Breast epithelium (tissue), 3 donors: ENCODE results near the gene GTPBP6.
"Not testable (repeated sequence)": the region's sequence is repeated elsewhere in the genome, so short reads cannot be mapped to it uniquely, and the experiment has no call there.

Source experiments
- POLR2A ChIP-seq: fragments of 450-650 bp; IDR thresholded peaks from one replicate; pipeline ENCODE4 v1.6.1; 2016; ENCODE audit warnings: antibody characterized with exemption, mild to moderate bottlenecking, moderate library complexity
- POLR2AphosphoS5 ChIP-seq, 3 donors: sonication (generic); formaldehyde crosslinking; IDR thresholded peaks; one replicate each; pipeline ENCODE4 v1.6.1; 2017; ENCODE audit warnings: antibody characterized with exemption in 3 of 3
- TF ChIP-seq, protein P1 (sequence below), 3 donors: fragments of 450-650 bp; IDR thresholded peaks; one replicate each; pipeline ENCODE4 v1.5.1; 2016 to 2017; ENCODE audit warnings: antibody characterized with exemption in 3 of 3, mild to moderate bottlenecking in 3 of 3, moderate library complexity in 3 of 3

DNA sequence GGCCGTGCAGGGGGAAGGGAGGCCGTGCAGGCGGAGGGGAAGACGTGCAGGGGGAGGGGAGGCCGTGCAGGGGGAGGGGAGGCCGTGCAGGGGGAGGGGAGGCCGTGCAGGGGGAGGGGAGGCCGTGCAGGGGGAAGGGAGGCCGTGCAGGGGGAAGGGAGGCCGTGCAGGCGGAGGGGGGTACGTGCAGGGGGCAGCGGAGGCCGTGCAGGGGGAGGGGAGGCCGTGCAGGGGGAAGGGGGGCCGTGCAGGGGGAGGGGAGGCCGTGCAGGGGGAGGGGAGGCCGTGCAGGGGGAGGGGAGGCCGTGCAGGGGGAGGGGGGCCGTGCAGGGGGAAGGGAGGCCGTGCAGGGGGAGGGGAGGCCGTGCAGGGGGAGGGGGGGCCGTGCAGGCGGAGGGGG, 37.9 kb downstream of the GTPBP6 start:
- not testable (repeated sequence) for TF ChIP-seq POLR2AphosphoS5 (IDR thresholded peaks at IDR 0.05); POLR2A
- TF ChIP-seq, protein P1, sequence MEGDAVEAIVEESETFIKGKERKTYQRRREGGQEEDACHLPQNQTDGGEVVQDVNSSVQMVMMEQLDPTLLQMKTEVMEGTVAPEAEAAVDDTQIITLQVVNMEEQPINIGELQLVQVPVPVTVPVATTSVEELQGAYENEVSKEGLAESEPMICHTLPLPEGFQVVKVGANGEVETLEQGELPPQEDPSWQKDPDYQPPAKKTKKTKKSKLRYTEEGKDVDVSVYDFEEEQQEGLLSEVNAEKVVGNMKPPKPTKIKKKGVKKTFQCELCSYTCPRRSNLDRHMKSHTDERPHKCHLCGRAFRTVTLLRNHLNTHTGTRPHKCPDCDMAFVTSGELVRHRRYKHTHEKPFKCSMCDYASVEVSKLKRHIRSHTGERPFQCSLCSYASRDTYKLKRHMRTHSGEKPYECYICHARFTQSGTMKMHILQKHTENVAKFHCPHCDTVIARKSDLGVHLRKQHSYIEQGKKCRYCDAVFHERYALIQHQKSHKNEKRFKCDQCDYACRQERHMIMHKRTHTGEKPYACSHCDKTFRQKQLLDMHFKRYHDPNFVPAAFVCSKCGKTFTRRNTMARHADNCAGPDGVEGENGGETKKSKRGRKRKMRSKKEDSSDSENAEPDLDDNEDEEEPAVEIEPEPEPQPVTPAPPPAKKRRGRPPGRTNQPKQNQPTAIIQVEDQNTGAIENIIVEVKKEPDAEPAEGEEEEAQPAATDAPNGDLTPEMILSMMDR (IDR thresholded peaks at IDR 0.05), result not testable (repeated sequence)
